ENCODE data around the gene PPM1A. TPM values are rescaled to one million over a fixed set of nuclear protein-coding genes. Genes with fewer than 3 reads are reported as not detected.

PPM1A gene
- polyA plus RNA-seq, 10 donors = 48.2 to 85.4 (median 66.0) TPM

- DNase-seq = no peak
Observed at GRCh38 chr14:60257865-60258264, 8.8 kb downstream of the PPM1A start.

- DNase-seq = no peak
Observed at GRCh38 chr14:60265163-60265562, 16.1 kb downstream of the PPM1A start.

- no peak for DNase-seq
Observed at GRCh38 chr14:60266021-60266937, 17.3 kb downstream of the PPM1A start.

GRCh38 chr14:60272177-60272576 lies 23.2 kb downstream of the PPM1A start:
- no peak for DNase-seq

- no peak for DNase-seq
Observed at GRCh38 chr14:60273956-60274355, 24.9 kb downstream of the PPM1A start.

- DNase-seq = no peak
Observed at GRCh38 chr14:60274448-60274847, 25.4 kb downstream of the PPM1A start.

- no peak for DNase-seq
Observed at GRCh38 chr14:60275932-60276331, 26.9 kb downstream of the PPM1A start.

GRCh38 chr14:60276347-60276746 lies 27.3 kb downstream of the PPM1A start:
- no peak for DNase-seq

GRCh38 chr14:60277605-60278190 lies 28.7 kb downstream of the PPM1A start:
- no peak for DNase-seq

GRCh38 chr14:60278350-60278749 lies 29.3 kb downstream of the PPM1A start:
- DNase-seq = no peak

- DNase-seq = no peak
Observed at GRCh38 chr14:60287452-60287851, 38.4 kb downstream of the PPM1A start.

GRCh38 chr14:60288279-60288678 lies 39.3 kb downstream of the PPM1A start:
- no peak for DNase-seq

- DNase-seq = no peak
Observed at GRCh38 chr14:60294411-60295069, 45.5 kb downstream of the PPM1A start.

GRCh38 chr14:60300019-60300418 lies 51.0 kb downstream of the PPM1A start:
- DNase-seq = no peak

GRCh38 chr14:60301685-60302084 lies 52.7 kb downstream of the PPM1A start:
- no peak for DNase-seq

GRCh38 chr14:60302663-60303062 lies 53.6 kb downstream of the PPM1A start:
- DNase-seq = no peak

- DNase-seq = no peak
Observed at GRCh38 chr14:60303745-60304144, 54.7 kb downstream of the PPM1A start.

- no peak for DNase-seq
Observed at GRCh38 chr14:60304509-60304908, 55.5 kb downstream of the PPM1A start.

GRCh38 chr14:60309867-60310552 lies 61.0 kb downstream of the PPM1A start:
- no peak for DNase-seq

GRCh38 chr14:60311417-60311816 lies 62.4 kb downstream of the PPM1A start:
- peak in 2 of 3 donors; percentile 41 to 46 for DNase-seq

GRCh38 chr14:60313093-60313492 lies 64.1 kb downstream of the PPM1A start:
- DNase-seq = no peak

All from muscle of back (tissue), 11 donors.